ENCODE measurements around the gene SPG7. TPM values are rescaled to one million over a fixed set of nuclear protein-coding genes. Genes with fewer than 3 reads are reported as not detected.

The SPG7 gene
- polyA plus RNA-seq, 1 donor from 2014 or later = 216 TPM

DNA sequence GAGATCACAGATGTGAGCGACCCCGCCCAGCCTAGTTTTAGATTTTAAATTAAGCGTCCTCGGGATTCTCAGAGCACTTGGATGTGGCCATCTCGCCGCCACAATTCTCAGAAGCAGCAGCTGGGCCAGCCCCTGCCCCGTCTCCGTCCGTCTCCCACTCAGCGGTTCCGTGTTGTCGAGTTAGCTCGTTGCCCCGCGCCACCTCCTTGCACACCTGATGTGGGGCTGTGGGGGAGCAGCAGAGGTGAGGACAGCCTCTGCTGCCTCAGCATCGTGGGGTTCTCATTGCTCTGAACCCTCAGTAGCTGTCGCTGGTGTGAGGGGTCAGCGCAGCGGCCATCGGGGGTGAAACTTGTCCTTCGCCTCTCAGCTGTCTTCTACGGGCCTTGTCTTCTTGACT, 44.1 kb downstream of the SPG7 start:
- no peak overlapping the region for H3K9ac ChIP-seq (ENCODE audit: low read length)
- no peaks in the 10 kb centered on the region for H3F3A ChIP-seq (ENCODE audit: insufficient read depth, low read length, poor library complexity, severe bottlenecking)
- H3K36me3 ChIP-seq (ENCODE audit: insufficient read depth, low read length) = no peaks in the 10 kb centered on the region
- no peak overlapping the region for H3K27ac ChIP-seq (ENCODE audit: low read length)
- no peak overlapping the region for H2AFZ ChIP-seq (ENCODE audit: low read depth, low read length)
- no peaks in the 10 kb centered on the region for H3K27me3 ChIP-seq (ENCODE audit: insufficient read depth, low read depth, low read length)
- no peak for TF ChIP-seq EZH2 (IDR thresholded peaks at IDR 0.05; ENCODE audit: borderline replicate concordance, insufficient read depth, low read length, poor library complexity, severe bottlenecking)
- no peak for TF ChIP-seq POLR2AphosphoS5 (IDR thresholded peaks at IDR 0.05)
- TF ChIP-seq SMC3 (conservative IDR thresholded peaks at IDR 0.05; ENCODE audit: poor library complexity) = no peak
- TF ChIP-seq EP300 (conservative IDR thresholded peaks at IDR 0.05; ENCODE audit: poor library complexity, severe bottlenecking) = no peak
- TF ChIP-seq, protein P1, sequence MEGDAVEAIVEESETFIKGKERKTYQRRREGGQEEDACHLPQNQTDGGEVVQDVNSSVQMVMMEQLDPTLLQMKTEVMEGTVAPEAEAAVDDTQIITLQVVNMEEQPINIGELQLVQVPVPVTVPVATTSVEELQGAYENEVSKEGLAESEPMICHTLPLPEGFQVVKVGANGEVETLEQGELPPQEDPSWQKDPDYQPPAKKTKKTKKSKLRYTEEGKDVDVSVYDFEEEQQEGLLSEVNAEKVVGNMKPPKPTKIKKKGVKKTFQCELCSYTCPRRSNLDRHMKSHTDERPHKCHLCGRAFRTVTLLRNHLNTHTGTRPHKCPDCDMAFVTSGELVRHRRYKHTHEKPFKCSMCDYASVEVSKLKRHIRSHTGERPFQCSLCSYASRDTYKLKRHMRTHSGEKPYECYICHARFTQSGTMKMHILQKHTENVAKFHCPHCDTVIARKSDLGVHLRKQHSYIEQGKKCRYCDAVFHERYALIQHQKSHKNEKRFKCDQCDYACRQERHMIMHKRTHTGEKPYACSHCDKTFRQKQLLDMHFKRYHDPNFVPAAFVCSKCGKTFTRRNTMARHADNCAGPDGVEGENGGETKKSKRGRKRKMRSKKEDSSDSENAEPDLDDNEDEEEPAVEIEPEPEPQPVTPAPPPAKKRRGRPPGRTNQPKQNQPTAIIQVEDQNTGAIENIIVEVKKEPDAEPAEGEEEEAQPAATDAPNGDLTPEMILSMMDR (IDR thresholded peaks at IDR 0.05; ENCODE audit: poor library complexity, severe bottlenecking) = no peak
- no peak for TF ChIP-seq RAD21 (conservative IDR thresholded peaks at IDR 0.05)
- TF ChIP-seq MXI1 (conservative IDR thresholded peaks at IDR 0.05; ENCODE audit: poor library complexity, severe bottlenecking) = no peak
- TF ChIP-seq, protein P2, sequence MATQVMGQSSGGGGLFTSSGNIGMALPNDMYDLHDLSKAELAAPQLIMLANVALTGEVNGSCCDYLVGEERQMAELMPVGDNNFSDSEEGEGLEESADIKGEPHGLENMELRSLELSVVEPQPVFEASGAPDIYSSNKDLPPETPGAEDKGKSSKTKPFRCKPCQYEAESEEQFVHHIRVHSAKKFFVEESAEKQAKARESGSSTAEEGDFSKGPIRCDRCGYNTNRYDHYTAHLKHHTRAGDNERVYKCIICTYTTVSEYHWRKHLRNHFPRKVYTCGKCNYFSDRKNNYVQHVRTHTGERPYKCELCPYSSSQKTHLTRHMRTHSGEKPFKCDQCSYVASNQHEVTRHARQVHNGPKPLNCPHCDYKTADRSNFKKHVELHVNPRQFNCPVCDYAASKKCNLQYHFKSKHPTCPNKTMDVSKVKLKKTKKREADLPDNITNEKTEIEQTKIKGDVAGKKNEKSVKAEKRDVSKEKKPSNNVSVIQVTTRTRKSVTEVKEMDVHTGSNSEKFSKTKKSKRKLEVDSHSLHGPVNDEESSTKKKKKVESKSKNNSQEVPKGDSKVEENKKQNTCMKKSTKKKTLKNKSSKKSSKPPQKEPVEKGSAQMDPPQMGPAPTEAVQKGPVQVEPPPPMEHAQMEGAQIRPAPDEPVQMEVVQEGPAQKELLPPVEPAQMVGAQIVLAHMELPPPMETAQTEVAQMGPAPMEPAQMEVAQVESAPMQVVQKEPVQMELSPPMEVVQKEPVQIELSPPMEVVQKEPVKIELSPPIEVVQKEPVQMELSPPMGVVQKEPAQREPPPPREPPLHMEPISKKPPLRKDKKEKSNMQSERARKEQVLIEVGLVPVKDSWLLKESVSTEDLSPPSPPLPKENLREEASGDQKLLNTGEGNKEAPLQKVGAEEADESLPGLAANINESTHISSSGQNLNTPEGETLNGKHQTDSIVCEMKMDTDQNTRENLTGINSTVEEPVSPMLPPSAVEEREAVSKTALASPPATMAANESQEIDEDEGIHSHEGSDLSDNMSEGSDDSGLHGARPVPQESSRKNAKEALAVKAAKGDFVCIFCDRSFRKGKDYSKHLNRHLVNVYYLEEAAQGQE (IDR thresholded peaks at IDR 0.05; ENCODE audit: borderline replicate concordance) = no peak
- no peak for TF ChIP-seq TAF1 (IDR thresholded peaks at IDR 0.05; ENCODE audit: low read depth)
- no peaks in the 10 kb centered on the region for H3K9me3 ChIP-seq (ENCODE audit: low read length)
- no peak overlapping the region for H3K4me3 ChIP-seq (ENCODE audit: low read length)
- no peaks in the 10 kb centered on the region for H3K79me2 ChIP-seq (replicated peaks; ENCODE audit: insufficient read depth, low read length)
- no peaks in the 10 kb centered on the region for H4K20me1 ChIP-seq (ENCODE audit: insufficient read depth)
- H3K4me2 ChIP-seq (ENCODE audit: low read length) = no peak overlapping the region
- H3K9me2 ChIP-seq (ENCODE audit: insufficient read depth, low read length) = no peaks in the 10 kb centered on the region

DNA sequence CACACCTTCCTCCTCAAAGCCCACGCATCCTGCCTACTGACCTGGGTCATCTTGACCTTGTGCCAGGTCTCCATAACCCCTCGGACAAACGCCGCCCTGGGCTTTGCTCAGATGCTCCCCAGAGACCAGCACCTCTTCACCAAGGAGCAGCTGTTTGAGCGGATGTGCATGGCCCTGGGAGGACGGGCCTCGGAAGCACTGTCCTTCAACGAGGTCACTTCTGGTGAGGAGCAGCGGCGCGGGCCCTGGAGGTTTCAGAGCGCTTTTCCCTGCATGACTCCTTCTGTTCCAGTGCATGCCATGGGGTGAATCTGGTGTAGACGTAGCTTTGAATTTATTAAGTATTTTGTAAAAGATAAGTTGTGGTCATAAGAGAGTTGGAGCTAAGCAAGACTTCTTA, 44.7 kb downstream of the SPG7 start:
- Histone ChIP-seq H3K27me3 (ENCODE audit: insufficient read depth, low read depth, low read length) (no peaks in the 10 kb centered on the region), H3K9ac (ENCODE audit: low read length) (no peak overlapping the region), H3K4me3 (ENCODE audit: low read length) (no peak overlapping the region), H4K20me1 (ENCODE audit: insufficient read depth) (no peaks in the 10 kb centered on the region), H3K36me3 (ENCODE audit: insufficient read depth, low read length) (no peaks in the 10 kb centered on the region), H3K9me2 (ENCODE audit: insufficient read depth, low read length) (no peaks in the 10 kb centered on the region), H2AFZ (ENCODE audit: low read depth, low read length) (no peak overlapping the region), H3F3A (ENCODE audit: insufficient read depth, low read length, poor library complexity, severe bottlenecking) (no peaks in the 10 kb centered on the region), H3K4me2 (ENCODE audit: low read length) (no peak overlapping the region), H3K9me3 (ENCODE audit: low read length) (no peaks in the 10 kb centered on the region), H3K79me2 (replicated peaks; ENCODE audit: insufficient read depth, low read length) (no peaks in the 10 kb centered on the region), H3K27ac (ENCODE audit: low read length) (no peak overlapping the region)
- TF ChIP-seq EZH2 (IDR thresholded peaks at IDR 0.05; ENCODE audit: borderline replicate concordance, insufficient read depth, low read length, poor library complexity, severe bottlenecking) = no peak
- TF ChIP-seq, protein P1 (IDR thresholded peaks at IDR 0.05; ENCODE audit: poor library complexity, severe bottlenecking) = no peak
- no peak for TF ChIP-seq SMC3 (conservative IDR thresholded peaks at IDR 0.05; ENCODE audit: poor library complexity)
- TF ChIP-seq, protein P2 (IDR thresholded peaks at IDR 0.05; ENCODE audit: borderline replicate concordance) = no peak
- no peak for TF ChIP-seq TAF1 (IDR thresholded peaks at IDR 0.05; ENCODE audit: low read depth)
- TF ChIP-seq MXI1 (conservative IDR thresholded peaks at IDR 0.05; ENCODE audit: poor library complexity, severe bottlenecking) = no peak
- TF ChIP-seq POLR2AphosphoS5 (IDR thresholded peaks at IDR 0.05) = no peak
- no peak for TF ChIP-seq EP300 (conservative IDR thresholded peaks at IDR 0.05; ENCODE audit: poor library complexity, severe bottlenecking)
- TF ChIP-seq RAD21 (conservative IDR thresholded peaks at IDR 0.05) = no peak

Measured in neural cell (in vitro differentiated cells).